ENCODE results near the gene CREBZF. TPM values are rescaled to one million over a fixed set of nuclear protein-coding genes. Genes with fewer than 3 reads are reported as not detected.

CREBZF gene
- polyA plus RNA-seq, 1 donor (not counting 4 experiments of a cell fraction or from before 2014, with no cell fraction given): 23.8 TPM

- dilution Hi-C loops (cut with MboI; ENCODE audit: extremely low pct_ligation_motif_present, low sequenced_read_pairs): no loop called here
- Histone ChIP-seq H4K20me1 (ENCODE audit: control insufficient read depth, extremely low read depth, insufficient read depth, low read length) (no peaks in the 10 kb centered on the region), H3K4me2 (ENCODE audit: control insufficient read depth, extremely low read depth, insufficient read depth, low read depth, low read length) (peak overlapping the region; percentile 55), H3K36me3 (ENCODE audit: control insufficient read depth in 2 of 2, extremely low read depth in 1 of 2, insufficient read depth in 2 of 2, low read length in 2 of 2) (no peaks in the 10 kb centered on the region), H3K9ac (ENCODE audit: control insufficient read depth, extremely low read depth, insufficient read depth, low read length) (no peak overlapping the region), H3K4me3 (ENCODE audit: control insufficient read depth in 2 of 3, extremely low read depth in 1 of 3, insufficient read depth in 2 of 3, low read depth in 1 of 3, low read length in 3 of 3) (no peak overlapping the region), H3K9me1 (ENCODE audit: control insufficient read depth, extremely low read depth, insufficient read depth, low read length) (no peaks in the 10 kb centered on the region), H3K79me2 (ENCODE audit: control insufficient read depth, insufficient read depth, low read length) (no peaks in the 10 kb centered on the region), H3K9me3 (ENCODE audit: control insufficient read depth, low read depth, low read length) (no peaks in the 10 kb centered on the region), H3K27me3 (ENCODE audit: control insufficient read depth, extremely low read depth, insufficient read depth, low read length) (no peaks in the 10 kb centered on the region), H2AFZ (ENCODE audit: control insufficient read depth, low read length) (peak overlapping the region; percentile 39), H3K27ac (ENCODE audit: control insufficient read depth, insufficient read depth, low read length) (no peak overlapping the region), H3K4me1 (ENCODE audit: control insufficient read depth, extremely low read depth, insufficient read depth, low read length) (no peaks in the 10 kb centered on the region)
- TF ChIP-seq CTCF (optimal IDR thresholded peaks at IDR 0.05 in 1 of 3, IDR thresholded peaks at IDR 0.05 in 1 of 3, conservative IDR thresholded peaks at IDR 0.05 in 1 of 3; ENCODE audit: extremely low read depth in 1 of 3, insufficient read depth in 2 of 3, low read length in 3 of 3): no peak
- TF ChIP-seq EZH2 (IDR thresholded peaks at IDR 0.05; ENCODE audit: low read length): no peak
- no peak for DNase-seq (ENCODE audit: low read depth, low spot score)
- peak; percentile 9 for FAIRE-seq
Observed at GRCh38 chr11:85710917-85711316, 46.0 kb upstream of the CREBZF start.

GRCh38 chr11:85709941-85710702, 45.2 kb upstream of the CREBZF start:
- DNase-seq (ENCODE audit: low read depth, low spot score) (no peak), FAIRE-seq (no peak)
- Histone ChIP-seq H2AFZ (ENCODE audit: control insufficient read depth, low read length) (no peak overlapping the region), H3K9me1 (ENCODE audit: control insufficient read depth, extremely low read depth, insufficient read depth, low read length) (no peaks in the 10 kb centered on the region), H3K4me1 (ENCODE audit: control insufficient read depth, extremely low read depth, insufficient read depth, low read length) (no peaks in the 10 kb centered on the region), H3K27ac (ENCODE audit: control insufficient read depth, insufficient read depth, low read length) (no peak overlapping the region), H3K36me3 (ENCODE audit: control insufficient read depth in 2 of 2, extremely low read depth in 1 of 2, insufficient read depth in 2 of 2, low read length in 2 of 2) (no peaks in the 10 kb centered on the region), H3K79me2 (ENCODE audit: control insufficient read depth, insufficient read depth, low read length) (no peaks in the 10 kb centered on the region), H3K9me3 (ENCODE audit: control insufficient read depth, low read depth, low read length) (no peaks in the 10 kb centered on the region), H3K4me3 (ENCODE audit: control insufficient read depth in 2 of 3, extremely low read depth in 1 of 3, insufficient read depth in 2 of 3, low read depth in 1 of 3, low read length in 3 of 3) (no peak overlapping the region), H3K27me3 (ENCODE audit: control insufficient read depth, extremely low read depth, insufficient read depth, low read length) (no peaks in the 10 kb centered on the region), H4K20me1 (ENCODE audit: control insufficient read depth, extremely low read depth, insufficient read depth, low read length) (no peaks in the 10 kb centered on the region), H3K4me2 (ENCODE audit: control insufficient read depth, extremely low read depth, insufficient read depth, low read depth, low read length) (peak overlapping the region; percentile 55), H3K9ac (ENCODE audit: control insufficient read depth, extremely low read depth, insufficient read depth, low read length) (no peak overlapping the region)
- dilution Hi-C loops (cut with MboI; ENCODE audit: extremely low pct_ligation_motif_present, low sequenced_read_pairs): no loop called here
- TF ChIP-seq CTCF (optimal IDR thresholded peaks at IDR 0.05 in 1 of 3, IDR thresholded peaks at IDR 0.05 in 1 of 3, conservative IDR thresholded peaks at IDR 0.05 in 1 of 3; ENCODE audit: extremely low read depth in 1 of 3, insufficient read depth in 2 of 3, low read length in 3 of 3): no peak
- TF ChIP-seq EZH2 (IDR thresholded peaks at IDR 0.05; ENCODE audit: low read length): no peak
